T follicular helper cell (primary cell): ENCODE measurements around the gene USP37.

Experiments
- DNase-seq: peaks from one replicate; pipeline ENCODE4 v3.0.0-alpha.2; 2020; ENCODE audit warnings: low read depth

The USP37 gene

DNA sequence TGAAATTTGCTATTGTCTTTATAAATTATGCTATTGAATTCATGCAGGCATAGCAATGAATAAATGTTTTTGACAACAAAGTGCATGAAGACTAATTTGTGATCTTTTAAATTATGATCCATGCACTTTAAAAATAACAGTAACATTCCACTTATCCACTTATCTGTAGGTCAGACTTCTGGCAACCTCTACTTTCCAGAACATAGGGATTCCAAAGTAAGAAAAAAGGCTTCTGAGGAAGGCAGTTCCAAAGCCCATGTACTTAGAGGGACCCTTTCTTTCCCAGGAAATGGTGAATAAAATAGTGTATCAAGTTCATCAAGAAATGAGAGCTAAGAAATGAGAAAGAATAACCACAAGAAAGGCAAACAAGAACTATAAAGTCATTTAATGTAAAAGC is 90.9 kb downstream of the USP37 start:
- no peak for DNase-seq

GRCh38 chr2:218476676-218477075 is 91.5 kb downstream of the USP37 start:
- DNase-seq: no peak

DNA sequence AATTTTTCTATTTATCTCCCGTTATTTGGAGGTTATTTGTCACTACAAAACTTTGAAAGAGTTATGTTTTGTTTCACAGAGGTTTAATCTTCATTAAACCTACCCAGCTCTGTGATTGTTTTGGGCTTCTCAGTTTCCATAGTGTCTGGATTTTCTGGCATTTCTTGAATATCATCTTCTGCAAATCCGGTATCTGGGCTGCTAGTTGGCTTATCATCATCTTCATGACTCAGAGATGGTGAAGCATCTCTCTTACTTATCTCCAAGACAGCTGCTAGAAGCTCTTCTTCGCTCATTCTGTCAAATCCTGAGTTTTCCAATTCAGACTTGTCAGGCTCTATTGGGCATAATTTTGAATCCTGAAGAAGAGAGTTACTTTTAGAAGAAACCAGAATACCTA is 93.6 kb downstream of the USP37 start:
- no peak for DNase-seq

DNA sequence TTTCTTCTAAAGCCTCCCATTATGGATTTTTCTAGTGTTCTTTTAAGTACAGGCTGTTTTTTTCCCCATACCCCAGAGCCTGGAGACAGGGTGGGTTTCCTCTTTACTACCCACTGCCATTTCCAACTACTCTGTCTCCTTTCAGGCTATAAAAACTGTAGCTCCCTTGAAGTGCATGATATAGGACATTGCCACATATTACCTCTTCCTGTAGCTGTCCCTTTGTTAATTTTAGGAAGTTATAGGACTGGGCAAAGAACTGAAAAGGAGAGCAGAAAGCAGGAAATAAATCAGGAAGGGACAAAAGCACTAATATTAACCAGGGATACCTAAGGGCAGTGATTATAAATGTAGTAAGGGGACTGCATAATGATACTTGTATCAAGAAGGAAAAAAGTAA is 95.2 kb downstream of the USP37 start:
- no peak for DNase-seq

DNA sequence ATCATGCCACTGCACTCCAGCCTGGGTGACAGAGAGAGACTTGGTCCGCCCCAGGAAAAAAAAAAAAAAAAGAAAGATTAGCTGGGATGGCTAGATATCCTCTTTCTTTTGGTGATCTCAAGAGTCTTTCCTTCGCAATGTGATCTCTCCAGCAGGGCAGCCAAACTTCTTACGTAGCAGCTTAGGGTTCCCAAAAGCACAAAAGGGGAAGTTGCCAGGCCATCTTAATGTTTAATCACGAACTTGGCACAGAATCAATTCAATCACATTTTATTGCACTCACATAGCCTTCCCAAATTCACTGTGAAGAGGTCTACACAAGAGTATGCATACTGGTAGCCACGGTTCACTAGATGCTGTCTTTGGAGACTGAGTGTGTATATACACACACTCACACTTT is 96.2 kb downstream of the USP37 start:
- DNase-seq: no peak

- DNase-seq: no peak
These were observed 97.1 kb downstream of the USP37 start for GRCh38 chr2:218471036-218471435.

- no peak for DNase-seq
These were observed 97.7 kb downstream of the USP37 start for GRCh38 chr2:218470448-218470847.

DNA sequence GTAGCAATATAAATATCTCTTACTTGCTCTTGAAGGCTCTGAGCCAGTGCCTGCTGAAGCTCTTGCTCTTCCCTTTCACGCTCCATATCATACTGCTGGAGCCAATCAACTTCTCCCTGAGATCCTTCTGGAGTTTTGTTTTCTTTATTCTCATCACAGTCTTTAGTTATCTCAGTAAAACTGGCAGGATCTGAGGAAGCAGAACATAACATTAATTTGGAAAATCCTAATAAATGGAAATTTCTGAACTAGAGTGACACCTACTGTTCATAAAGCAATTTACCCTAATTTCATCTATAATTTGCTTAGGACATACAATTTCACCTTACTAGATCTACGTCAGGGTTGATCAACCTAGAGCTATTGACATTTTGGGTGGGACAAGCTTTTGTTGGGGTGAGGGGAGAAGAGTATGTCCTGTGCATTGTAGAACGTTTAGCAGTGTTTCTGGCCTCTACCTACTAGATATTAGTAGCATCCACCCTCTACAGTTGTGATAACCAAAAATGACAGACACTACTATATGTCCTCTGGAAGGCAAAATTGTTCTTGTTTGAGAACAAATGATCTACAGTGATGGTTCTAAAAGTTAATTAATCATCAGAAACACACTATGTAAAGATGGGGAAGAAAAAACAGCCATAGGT is 102.0 kb downstream of the USP37 start:
- DNase-seq: no peak

DNA sequence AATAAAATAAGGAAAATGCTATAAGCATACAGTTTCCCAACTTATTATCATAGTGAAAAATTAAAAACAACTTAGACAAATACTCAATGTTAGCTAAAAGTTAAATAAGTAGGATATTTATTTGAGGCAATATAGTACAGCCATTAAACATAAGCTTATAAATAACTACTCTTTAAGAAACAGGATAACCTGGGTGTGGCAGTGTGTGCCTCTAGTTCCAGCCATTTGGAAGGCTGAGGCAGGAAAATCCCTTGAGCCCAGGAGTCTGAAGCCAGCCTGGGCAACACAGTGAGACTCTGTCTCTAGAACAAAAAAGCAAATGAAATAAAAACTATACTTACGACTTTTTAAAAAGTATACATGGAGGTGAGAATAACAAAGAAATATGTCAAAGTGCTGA is 109.6 kb downstream of the USP37 start:
- DNase-seq: no peak

DNA sequence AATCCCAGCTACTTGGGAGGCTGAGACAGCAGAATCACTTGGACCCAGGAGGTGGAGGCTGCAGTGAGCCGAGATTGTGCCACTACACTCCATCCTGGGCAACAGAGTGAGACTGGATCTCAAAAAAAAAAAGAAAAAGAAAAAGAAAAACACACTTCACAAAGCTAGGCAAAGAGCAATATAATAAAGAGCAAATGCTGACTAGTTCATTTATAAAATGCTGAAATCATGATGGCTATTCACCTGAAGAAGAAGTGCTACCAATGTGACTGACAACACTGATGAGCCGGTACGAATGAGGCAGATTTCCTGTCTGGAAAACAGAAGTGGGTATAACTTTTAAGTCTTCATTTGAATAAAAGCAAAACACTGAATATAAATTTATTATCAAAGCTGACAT is 111.3 kb downstream of the USP37 start:
- no peak for DNase-seq

DNA sequence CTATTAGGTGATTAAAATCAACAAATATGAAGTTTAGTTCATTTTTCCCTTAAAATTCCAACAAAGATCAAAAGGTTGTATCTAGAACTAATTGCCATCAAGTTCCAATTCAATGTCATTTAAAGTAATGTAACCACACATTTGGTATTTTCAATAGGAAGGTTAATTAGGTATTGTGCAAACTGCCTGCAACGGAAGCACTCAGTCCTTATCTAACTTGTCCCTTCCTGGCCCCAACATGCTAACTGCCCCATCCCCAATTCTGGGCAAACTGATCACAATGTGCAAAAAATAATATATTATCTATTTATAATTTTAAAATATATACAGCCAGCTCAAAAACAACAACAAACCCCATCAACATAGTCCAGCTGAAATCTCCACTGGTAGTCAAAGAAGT is 116.1 kb downstream of the USP37 start:
- DNase-seq: no peak

- DNase-seq: no peak
These were observed 119.2 kb downstream of the USP37 start for GRCh38 chr2:218448934-218449333.

DNA sequence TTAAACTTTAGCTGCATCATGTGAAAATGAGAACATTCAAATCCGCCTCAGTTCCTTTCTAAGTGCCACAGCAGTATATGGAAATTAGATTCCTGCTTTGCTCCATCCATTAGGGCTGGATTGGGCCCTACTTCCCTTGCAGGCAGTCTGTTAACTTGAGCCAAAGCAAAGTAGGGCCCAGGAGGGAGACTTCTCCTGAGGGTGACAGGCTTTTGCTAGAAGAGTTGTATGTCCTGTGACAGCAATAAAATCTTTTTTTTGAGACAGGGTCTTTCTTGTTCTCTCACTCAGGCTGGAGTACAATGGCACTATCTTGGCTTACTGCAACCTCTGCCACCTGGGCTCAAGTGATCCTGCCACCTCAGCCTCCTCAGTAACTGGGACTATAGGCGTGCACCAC is 121.1 kb downstream of the USP37 start:
- DNase-seq: no peak

DNA sequence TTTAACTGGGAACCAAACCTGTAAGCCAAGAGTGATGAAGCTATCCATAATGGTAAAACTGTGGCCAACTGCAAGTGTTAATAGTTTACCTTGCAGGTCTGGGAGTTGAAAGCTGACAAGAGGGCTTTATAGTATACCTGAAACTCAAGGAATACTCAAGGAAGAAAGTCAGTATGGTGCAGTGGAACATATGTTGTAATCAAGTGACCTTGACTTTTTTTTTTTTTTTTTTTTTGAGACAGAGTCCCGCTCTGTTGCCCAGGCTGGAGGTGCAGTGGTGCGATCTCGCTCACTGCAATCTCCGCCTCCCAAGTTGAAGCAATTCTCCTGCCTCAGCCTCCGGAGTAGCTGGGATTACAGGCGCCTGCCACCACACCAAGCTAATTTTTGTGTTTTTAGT is 121.6 kb downstream of the USP37 start:
- no peak for DNase-seq

DNA sequence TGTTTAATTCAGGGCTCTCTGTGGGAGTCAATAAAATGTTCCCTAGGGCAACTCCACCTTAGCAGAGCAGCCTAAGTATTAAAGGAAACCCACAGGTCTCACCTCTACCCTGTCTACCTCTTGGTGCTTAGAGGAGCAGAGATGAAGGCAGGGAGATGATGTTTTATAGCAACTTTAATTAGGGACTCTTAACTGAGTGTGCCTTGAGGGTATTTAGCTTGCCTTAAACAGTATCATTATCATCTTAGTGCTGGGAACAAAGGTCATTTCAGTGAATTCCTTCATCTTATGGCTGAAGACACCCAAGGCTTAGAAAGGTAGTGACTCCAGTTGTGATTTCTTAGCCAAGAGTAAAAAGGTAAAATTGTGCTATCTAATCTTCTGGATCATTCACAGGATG is 122.5 kb downstream of the USP37 start:
- DNase-seq: no peak

- DNase-seq: no peak
These were observed 123.3 kb downstream of the USP37 start for GRCh38 chr2:218444692-218445357.

DNA sequence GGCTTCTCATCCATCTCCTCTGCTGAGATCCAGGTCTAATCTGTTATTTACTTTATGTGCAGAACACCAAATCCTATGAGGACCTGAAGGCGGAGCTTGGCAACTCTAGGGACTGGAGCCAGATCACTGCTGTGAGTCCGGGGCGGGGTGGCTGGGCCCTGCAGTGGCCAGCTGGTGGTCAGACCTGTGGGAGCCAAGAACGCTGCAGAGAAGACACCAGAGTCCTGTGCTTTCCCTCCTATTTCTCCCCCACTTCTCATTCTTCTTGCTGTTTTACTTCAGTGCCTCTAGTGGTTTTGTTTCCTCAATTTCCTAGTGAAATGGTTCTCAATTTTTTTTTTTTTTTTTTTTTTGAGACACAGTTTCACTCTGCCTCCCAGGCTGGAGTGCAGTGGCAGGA is 129.6 kb downstream of the USP37 start:
- no peak for DNase-seq

DNA sequence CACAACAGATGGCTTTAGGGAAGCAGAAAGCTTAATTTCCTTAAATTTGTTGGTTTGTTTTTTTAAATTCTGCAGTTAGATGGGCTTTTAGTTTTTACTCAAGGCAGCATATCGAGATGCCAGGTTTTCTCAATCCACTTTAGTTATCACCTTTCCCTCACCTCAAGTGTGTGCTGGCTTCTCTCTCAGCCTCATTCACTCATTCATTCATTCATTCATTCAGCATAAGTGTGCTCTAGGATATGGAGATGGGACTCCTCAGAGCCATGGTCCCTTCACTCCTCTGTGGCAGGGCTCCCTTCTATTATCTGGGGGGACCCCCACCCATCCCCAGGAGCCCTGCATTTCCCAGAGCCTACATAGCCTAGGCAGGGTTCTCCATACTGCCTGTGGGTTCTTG is 130.2 kb downstream of the USP37 start:
- no peak for DNase-seq

DNA sequence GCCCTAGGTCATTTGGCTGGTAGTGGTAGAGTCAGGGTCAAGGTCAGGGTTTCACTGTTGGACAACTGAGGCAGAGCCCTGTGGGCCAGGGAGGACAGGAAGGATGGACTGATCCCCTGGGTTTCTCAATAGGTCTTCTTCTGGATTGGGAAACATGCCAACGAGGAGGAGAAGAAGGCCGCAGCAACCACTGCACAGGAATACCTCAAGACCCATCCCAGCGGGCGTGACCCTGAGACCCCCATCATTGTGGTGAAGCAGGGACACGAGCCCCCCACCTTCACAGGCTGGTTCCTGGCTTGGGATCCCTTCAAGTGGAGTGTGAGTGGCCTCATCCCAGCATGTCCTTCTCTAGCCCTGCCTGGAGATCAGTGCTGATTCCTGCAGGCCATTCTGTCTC is 131.2 kb downstream of the USP37 start:
- DNase-seq: no peak

DNA sequence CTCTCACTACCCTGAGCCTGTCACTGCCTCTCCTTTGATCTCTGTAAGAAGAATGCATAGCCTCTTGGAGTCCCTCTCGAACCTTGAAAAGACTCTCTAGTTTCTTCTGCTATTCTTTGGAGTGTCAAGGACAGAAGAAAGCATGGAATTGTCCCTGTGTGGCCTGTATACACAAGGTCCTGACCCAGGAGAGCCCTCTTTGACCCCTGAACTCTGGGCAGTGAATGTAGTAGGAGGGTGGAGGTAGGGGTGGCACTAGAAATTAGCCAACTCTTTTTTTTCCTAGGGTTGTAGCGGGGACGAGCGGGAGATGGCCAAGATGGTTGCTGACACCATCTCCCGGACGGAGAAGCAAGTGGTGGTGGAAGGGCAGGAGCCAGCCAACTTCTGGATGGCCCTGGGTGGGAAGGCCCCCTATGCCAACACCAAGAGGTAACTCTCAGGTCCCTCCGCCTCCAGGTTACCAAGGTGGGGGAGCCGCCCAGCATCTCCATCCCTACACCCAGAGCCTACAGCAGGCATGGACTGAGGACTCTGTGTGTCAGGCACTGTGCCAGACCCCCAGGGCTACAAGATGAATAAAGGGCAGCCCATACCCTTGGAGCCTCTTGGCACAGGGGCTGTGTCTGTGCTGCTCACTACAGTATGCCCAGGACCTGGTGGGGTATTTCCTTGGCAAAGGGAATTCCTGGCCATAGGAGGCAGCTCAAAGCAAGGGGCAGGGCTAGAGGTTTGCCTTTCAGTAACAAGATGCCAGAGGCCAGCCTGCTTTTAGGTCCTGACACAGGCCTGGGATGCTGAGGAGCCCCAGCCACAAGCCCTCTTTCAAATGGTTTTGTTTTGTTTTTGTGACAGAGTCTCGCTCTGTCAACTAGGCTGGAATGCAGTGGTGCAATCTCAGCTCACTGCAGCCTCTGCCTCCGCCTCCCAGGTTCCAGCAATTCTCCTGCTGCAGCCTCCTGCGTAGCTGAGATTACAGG is 132.9 kb downstream of the USP37 start:
- no peak for DNase-seq

DNA sequence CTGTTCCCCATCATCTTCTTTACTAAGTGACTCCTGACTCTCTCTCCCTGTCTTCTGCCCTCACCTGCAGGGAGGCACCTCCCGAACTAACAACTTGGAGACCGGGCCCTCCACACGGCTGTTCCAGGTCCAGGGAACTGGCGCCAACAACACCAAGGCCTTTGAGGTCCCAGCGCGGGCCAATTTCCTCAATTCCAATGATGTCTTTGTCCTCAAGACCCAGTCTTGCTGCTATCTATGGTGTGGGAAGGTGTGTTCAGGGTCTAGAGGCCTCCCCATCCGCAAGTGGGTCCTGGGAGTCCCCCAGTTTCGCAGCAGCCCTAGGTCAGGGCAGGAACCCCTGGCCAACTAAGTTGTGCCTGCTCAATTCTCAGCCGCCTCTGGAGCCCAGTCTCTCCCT is 133.7 kb downstream of the USP37 start:
- DNase-seq: no peak

DNA sequence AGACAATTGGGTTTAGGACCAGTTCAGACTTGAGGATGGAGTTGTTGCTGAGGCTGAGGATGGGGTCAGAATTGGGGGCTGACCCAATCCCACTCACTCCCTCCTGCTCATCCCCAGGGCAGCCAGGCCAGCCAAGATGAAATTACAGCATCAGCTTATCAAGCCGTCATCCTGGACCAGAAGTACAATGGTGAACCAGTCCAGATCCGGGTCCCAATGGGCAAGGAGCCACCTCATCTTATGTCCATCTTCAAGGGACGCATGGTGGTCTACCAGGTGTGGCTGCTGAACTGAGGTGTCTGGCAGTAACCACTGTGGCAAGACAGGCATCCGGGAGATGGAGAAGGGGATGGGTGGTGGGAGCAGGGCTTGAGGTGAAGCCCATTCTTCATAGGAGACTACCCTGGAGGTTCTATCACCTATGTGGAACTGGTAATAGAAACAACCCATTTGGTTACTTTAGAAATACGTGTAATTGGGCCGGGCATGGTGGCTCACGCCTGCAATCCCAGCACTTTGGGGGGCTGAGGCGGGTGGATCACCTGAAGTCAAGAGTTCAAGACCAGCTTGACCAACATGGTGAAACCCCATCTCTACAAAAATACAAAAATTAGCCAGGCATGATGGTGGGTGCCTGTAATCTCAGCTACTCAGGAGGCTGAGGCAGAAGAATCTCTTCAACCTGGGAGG is 135.3 kb downstream of the USP37 start:
- DNase-seq: no peak
